Esophagus muscularis mucosa (tissue), 3 donors: Measurements from ENCODE around the gene DGKK.

Experiments
- CTCF ChIP-seq, 3 experiments: fragments of 200-600 bp in 2 of 3; fragments of 450-650 bp in 1 of 3; sonication (generic) in 2 of 3; IDR thresholded peaks; one replicate each; pipeline ENCODE4 v1.5.1; 2017 to 2019; ENCODE audit warnings: antibody characterized with exemption in 3 of 3, mild to moderate bottlenecking in 2 of 3, moderate library complexity in 1 of 3
- POLR2AphosphoS5 ChIP-seq, 2 donors: sonication (generic); formaldehyde crosslinking; IDR thresholded peaks; one replicate each; pipeline ENCODE4 v1.6.1; 2017; ENCODE audit warnings: antibody characterized with exemption in 2 of 2

- TF ChIP-seq POLR2AphosphoS5 (IDR thresholded peaks at IDR 0.05) = no peak
- no peak for TF ChIP-seq CTCF (IDR thresholded peaks at IDR 0.05)
Observed at GRCh38 chrX:50484662-50485061, 14.0 kb upstream of the DGKK start.
